Brain microvascular endothelial cell (primary cell): ENCODE measurements around the gene AHI1.

Experiments
- DNase-seq: peaks from one replicate; pipeline ENCODE4 v3.0.0-alpha.2; 2020
- H3K27ac ChIP-seq: fragments of 250-450 bp; sonication (Bioruptor Pico); 2 replicates; pipeline ENCODE4 v1.5.1; 2020; ENCODE audit warnings: mild to moderate bottlenecking, moderate library complexity
- H3K27me3 ChIP-seq: fragments of 250-450 bp; sonication (Bioruptor Pico); replicated peaks from 2 replicates; pipeline ENCODE4 v1.5.1; 2020; ENCODE audit warnings: mild to moderate bottlenecking
- H3K36me3 ChIP-seq: fragments of 250-450 bp; sonication (Bioruptor Pico); replicated peaks from 2 replicates; pipeline ENCODE4 v1.5.1; 2020; ENCODE audit warnings: mild to moderate bottlenecking
- H3K4me3 ChIP-seq: 2 replicates; pipeline ENCODE4 v1.5.1; 2011; ENCODE audit warnings: low read depth, mild to moderate bottlenecking, control low read depth, low read length, moderate library complexity
- CTCF ChIP-seq: IDR thresholded peaks from 2 replicates; pipeline ENCODE4 v1.5.1; 2011; ENCODE audit warnings: low read depth, mild to moderate bottlenecking, moderate library complexity, low read length, control low read depth, inconsistent platforms; ENCODE audit errors: missing control alignments
- in situ Hi-C: cut with HindIII; loops from 2 replicates; pipeline ENCODE4 v1.10.0; 2017; ENCODE audit warnings: low sequenced_read_pairs, low pct_ligation_motif_present

AHI1 gene

GRCh38 chr6:135478626-135479025 is 18.9 kb downstream of the AHI1 start:
- Histone ChIP-seq H3K36me3 (peaks cover 34% of the 10 kb centered on the region), H3K27ac (no peak overlapping the region), H3K27me3 (no peaks in the 10 kb centered on the region), H3K4me3 (no peak overlapping the region)
- DNase-seq = no peak
- in situ Hi-C loops = no loop called here
- no peak for TF ChIP-seq CTCF

GRCh38 chr6:135475292-135475886 is 22.2 kb downstream of the AHI1 start:
- in situ Hi-C loops = no loop called here
- no peak for TF ChIP-seq CTCF
- no peaks in the 10 kb centered on the region for H3K27me3 ChIP-seq
- H3K27ac ChIP-seq = no peak overlapping the region
- H3K36me3 ChIP-seq = peaks cover 23% of the 10 kb centered on the region
- H3K4me3 ChIP-seq = no peak overlapping the region
- no peak for DNase-seq

GRCh38 chr6:135474362-135474761 is 23.2 kb downstream of the AHI1 start:
- TF ChIP-seq CTCF = no peak
- Histone ChIP-seq H3K4me3 (no peak overlapping the region), H3K27me3 (no peaks in the 10 kb centered on the region), H3K36me3 (peaks cover 15% of the 10 kb centered on the region), H3K27ac (no peak overlapping the region)
- in situ Hi-C loops = no loop called here
- no peak for DNase-seq

- no peak for TF ChIP-seq CTCF
- Histone ChIP-seq H3K27me3 (no peaks in the 10 kb centered on the region), H3K36me3 (peaks cover 26% of the 10 kb centered on the region), H3K4me3 (no peak overlapping the region), H3K27ac (no peak overlapping the region)
- in situ Hi-C loops = no loop called here
- no peak for DNase-seq
These were observed 31.6 kb downstream of the AHI1 start for GRCh38 chr6:135465903-135466302.

- Histone ChIP-seq H3K4me3 (no peak overlapping the region), H3K27ac (no peak overlapping the region), H3K27me3 (no peaks in the 10 kb centered on the region), H3K36me3 (peaks cover 26% of the 10 kb centered on the region)
- no peak for DNase-seq
- TF ChIP-seq CTCF = no peak
- in situ Hi-C loops = no loop called here
These were observed 32.2 kb downstream of the AHI1 start for GRCh38 chr6:135465307-135465706.

GRCh38 chr6:135464634-135465033 is 32.9 kb downstream of the AHI1 start:
- Histone ChIP-seq H3K27me3 (no peaks in the 10 kb centered on the region), H3K36me3 (peaks cover 26% of the 10 kb centered on the region), H3K27ac (no peak overlapping the region), H3K4me3 (no peak overlapping the region)
- no peak for DNase-seq
- TF ChIP-seq CTCF = no peak
- in situ Hi-C loops = no loop called here
